Adrenal gland (tissue), 12 donors: Measurements from ENCODE around the gene PAM16. TPM values are rescaled to one million over a fixed set of nuclear protein-coding genes. Genes with fewer than 3 reads are reported as not detected.

Experiments used
- DNase-seq, 7 donors: peaks; one replicate each; pipeline ENCODE4 v3.0.0-alpha.2; 2019 to 2020
- H3K27ac ChIP-seq, 5 donors: fragments of 200-600 bp; sonication (generic) in 4 of 5; 1 replicate in 3 of 5; 2 replicates in 2 of 5; pipeline versions ENCODE4 v1.5.1 to v1.8.0; 2016 to 2020; ENCODE audit warnings: mild to moderate bottlenecking in 1 of 5
- H3K27me3 ChIP-seq: fragments of 200-600 bp; 2 replicates; pipeline ENCODE4 v1.8.0; 2021
- H3K36me3 ChIP-seq, 2 donors: fragments of 200-600 bp; replicated peaks in 1 of 2; 1 replicate in 1 of 2; 2 replicates in 1 of 2; pipeline versions ENCODE4 v1.5.1 to v1.8.0; 2018 to 2022
- H3K4me1 ChIP-seq, 2 donors: fragments of 200-600 bp; replicated peaks in 1 of 2; 1 replicate in 1 of 2; 2 replicates in 1 of 2; pipeline versions ENCODE4 v1.5.1 to v1.8.0; 2018 to 2021
- H3K4me3 ChIP-seq, 4 donors: fragments of 200-600 bp; sonication (generic) in 3 of 4; one replicate each; pipeline ENCODE4 v1.5.1; 2016 to 2018
- H3K9me3 ChIP-seq, 3 donors: fragments of 200-600 bp; sonication (generic) in 1 of 3; replicated peaks in 1 of 3; 1 replicate in 2 of 3; 2 replicates in 1 of 3; pipeline versions ENCODE4 v1.5.1 to v1.8.0; 2016 to 2021
- POLR2A ChIP-seq, 2 donors: fragments of 450-650 bp; IDR thresholded peaks; one replicate each; pipeline ENCODE4 v1.6.1; 2017; ENCODE audit warnings: antibody characterized with exemption in 2 of 2, mild to moderate bottlenecking in 2 of 2, moderate library complexity in 1 of 2
- WGBS, 4 donors: extraction: QIAGEN DNeasy Blood & Tissue Kit in 2 of 4; methylation state at CpG; one replicate each; pipeline versions ENCODE4 v1.1.5 to v1.1.7; 2013 to 2017; 5-methylcytosine and 5-hydroxymethylcytosine counted together
- intact Hi-C, 2 donors: fragments of 100-400 bp; cut with DNase I; formaldehyde crosslinking; loops; one replicate each; pipeline versions ENCODE4 v1.14.1 to v1.15.0; 2022 to 2023
- polyA plus RNA-seq, 3 donors: library from polyadenylated mRNA; stranded (reverse); fragments of 200-250 nt in 2 of 3; fragments of 350-450 nt in 1 of 3; fragmentation: Illumina TruSeq in 1 of 3; extraction: RNeasy Lipid Tissue Mini Kit (QIAGEN cat#74804) in 1 of 3; gene quantifications; one replicate each; pipeline ENCODE4 v1.2.3, GENCODE V29; 2013 to 2014
- total RNA-seq, 9 donors: library from RNA; depleted of rRNA in 4 of 9; stranded (reverse); fragments of >200 nt in 4 of 9; fragments of 120-200 nt in 1 of 9; fragmentation: NEBNext Ultra II Directional in 1 of 9; extraction: Animal tissue kit (Norgen Biotek cat#: 25700) in 1 of 9; gene quantifications; one replicate each; pipeline versions ENCODE4 v1.1.0 to v1.2.4, GENCODE V29; 2013 to 2023
- TF ChIP-seq, protein P1 (sequence below), 6 experiments: fragments of 450-650 bp in 4 of 6; fragments of 200-600 bp in 2 of 6; sonication (generic) in 1 of 6; IDR thresholded peaks; 1 replicate in 5 of 6; 2 replicates in 1 of 6; pipeline versions ENCODE4 v1.5.1 to v1.8.0; 2016 to 2021; ENCODE audit warnings: antibody characterized with exemption in 6 of 6, mild to moderate bottlenecking in 2 of 6, moderate library complexity in 1 of 6
- donor health status: healthy with polysubstance abuse.
- donor health status: Bipolar disorder and iron deficiency.
- donor health status: DM: yes; HTN: yes; CAD: no.
- donor health status: DM: no; HTN: no; CAD: no.
- donor health status: DM: no; HTN: no; CAD: no.
- donor health status: DM: yes; HTN: yes; CAD: no.

The PAM16 gene
- total and polyA plus RNA-seq, 12 donors, result 25.0 to 310 (median 55.3) TPM

DNA sequence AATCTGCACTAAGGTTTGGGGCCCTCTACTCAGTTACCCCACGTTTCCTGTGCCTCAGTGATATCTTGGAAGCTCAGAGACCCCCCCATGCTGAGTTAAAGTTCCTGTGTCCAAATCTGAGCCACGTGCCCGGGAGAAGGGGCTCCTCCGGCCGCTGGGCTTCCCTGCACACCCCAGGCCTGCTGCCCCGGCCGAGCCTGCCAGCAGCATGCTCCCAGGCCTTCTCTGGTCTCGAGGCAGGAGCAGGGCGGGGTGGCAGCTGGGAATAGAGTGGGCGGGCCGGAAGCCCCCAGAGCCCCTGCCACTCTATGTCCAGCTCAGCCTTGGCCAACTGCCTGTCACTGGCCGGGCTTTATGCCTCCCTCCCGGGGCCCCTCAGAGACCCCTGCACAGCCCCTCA is 14.9 kb upstream of the PAM16 start:
- 80 to 91% (median 86%) methylated on average over 2 to 13 of the region's 13 CpGs for WGBS, 4 donors
- Histone ChIP-seq H3K4me3 (no peak overlapping the region), H3K4me1 (peaks cover 7 to 17% of the 10 kb centered on the region in 2 donors), H3K27ac (no peak overlapping the region), H3K36me3 (peaks cover 0 to 9% of the 10 kb centered on the region in 2 donors), H3K9me3 (no peaks in the 10 kb centered on the region), H3K27me3 (no peaks in the 10 kb centered on the region)
- DNase-seq, result no peak
- intact Hi-C loops, result no loop called here
- no peak for TF ChIP-seq POLR2A (IDR thresholded peaks at IDR 0.05)
- TF ChIP-seq, protein P1, sequence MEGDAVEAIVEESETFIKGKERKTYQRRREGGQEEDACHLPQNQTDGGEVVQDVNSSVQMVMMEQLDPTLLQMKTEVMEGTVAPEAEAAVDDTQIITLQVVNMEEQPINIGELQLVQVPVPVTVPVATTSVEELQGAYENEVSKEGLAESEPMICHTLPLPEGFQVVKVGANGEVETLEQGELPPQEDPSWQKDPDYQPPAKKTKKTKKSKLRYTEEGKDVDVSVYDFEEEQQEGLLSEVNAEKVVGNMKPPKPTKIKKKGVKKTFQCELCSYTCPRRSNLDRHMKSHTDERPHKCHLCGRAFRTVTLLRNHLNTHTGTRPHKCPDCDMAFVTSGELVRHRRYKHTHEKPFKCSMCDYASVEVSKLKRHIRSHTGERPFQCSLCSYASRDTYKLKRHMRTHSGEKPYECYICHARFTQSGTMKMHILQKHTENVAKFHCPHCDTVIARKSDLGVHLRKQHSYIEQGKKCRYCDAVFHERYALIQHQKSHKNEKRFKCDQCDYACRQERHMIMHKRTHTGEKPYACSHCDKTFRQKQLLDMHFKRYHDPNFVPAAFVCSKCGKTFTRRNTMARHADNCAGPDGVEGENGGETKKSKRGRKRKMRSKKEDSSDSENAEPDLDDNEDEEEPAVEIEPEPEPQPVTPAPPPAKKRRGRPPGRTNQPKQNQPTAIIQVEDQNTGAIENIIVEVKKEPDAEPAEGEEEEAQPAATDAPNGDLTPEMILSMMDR (IDR thresholded peaks at IDR 0.05), result no peak

DNA sequence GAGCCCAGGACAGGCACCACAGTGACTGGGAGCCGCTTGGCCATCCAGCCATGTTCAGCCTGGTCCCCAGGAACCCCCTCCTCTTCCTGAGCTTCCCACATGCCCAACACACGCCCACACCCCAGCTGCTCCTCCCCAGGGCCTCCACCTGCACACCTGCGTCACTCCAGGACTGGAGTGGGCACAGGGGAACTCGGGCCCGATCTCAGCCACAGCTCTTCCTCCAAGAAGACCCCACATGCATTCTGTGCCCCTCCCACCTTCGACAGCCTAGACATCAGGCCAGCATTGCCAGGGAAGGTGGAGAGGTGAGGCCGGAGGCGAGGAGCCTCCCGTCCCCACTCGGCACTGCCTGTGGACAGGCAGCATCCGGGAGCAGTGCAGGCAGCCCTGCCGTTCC is 14.5 kb upstream of the PAM16 start:
- H3K36me3 ChIP-seq, result peaks cover 0 to 9% of the 10 kb centered on the region in 2 donors
- no peaks in the 10 kb centered on the region for H3K9me3 ChIP-seq
- H3K4me1 ChIP-seq, result peaks cover 7 to 13% of the 10 kb centered on the region in 2 donors
- intact Hi-C loops, result no loop called here
- no peaks in the 10 kb centered on the region for H3K27me3 ChIP-seq
- 91 to 96% (median 94%) methylated on average over 10 to 12 of the region's 12 CpGs for WGBS, 4 donors
- TF ChIP-seq POLR2A (IDR thresholded peaks at IDR 0.05), result no peak
- TF ChIP-seq, protein P1 (IDR thresholded peaks at IDR 0.05), result no peak
- H3K4me3 ChIP-seq, result no peak overlapping the region
- DNase-seq, result no peak
- H3K27ac ChIP-seq, result no peak overlapping the region

DNA sequence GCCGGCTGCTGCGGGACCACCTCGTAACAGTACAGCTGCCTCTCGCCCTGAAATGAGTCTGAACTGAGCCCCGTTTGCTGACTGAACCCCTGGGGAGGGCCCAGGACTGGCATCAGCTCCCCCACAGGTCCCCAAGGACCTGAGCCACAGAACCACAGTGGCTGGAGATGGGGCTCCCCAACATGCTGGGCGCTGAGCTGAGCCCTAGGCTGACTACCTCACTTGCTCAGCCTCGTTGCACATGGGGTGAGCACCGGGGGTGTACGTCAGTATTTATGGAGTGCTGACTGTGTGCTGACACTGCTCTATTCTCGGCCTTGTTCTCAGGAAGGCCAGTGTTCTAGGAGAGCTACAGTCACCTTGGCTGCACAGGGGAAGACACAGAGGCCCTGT is 13.9 kb upstream of the PAM16 start:
- 91 to 100% (median 94%) methylated on average over 4 to 10 of the region's 10 CpGs for WGBS, 4 donors
- Histone ChIP-seq H3K36me3 (peaks cover 0 to 9% of the 10 kb centered on the region in 2 donors), H3K4me3 (no peak overlapping the region), H3K27ac (no peak overlapping the region), H3K27me3 (no peaks in the 10 kb centered on the region), H3K9me3 (no peaks in the 10 kb centered on the region), H3K4me1 (peaks cover 7 to 8% of the 10 kb centered on the region in 2 donors)
- DNase-seq, result no peak
- intact Hi-C loops, result no loop called here
- TF ChIP-seq, protein P1 (IDR thresholded peaks at IDR 0.05), result no peak
- no peak for TF ChIP-seq POLR2A (IDR thresholded peaks at IDR 0.05)

DNA sequence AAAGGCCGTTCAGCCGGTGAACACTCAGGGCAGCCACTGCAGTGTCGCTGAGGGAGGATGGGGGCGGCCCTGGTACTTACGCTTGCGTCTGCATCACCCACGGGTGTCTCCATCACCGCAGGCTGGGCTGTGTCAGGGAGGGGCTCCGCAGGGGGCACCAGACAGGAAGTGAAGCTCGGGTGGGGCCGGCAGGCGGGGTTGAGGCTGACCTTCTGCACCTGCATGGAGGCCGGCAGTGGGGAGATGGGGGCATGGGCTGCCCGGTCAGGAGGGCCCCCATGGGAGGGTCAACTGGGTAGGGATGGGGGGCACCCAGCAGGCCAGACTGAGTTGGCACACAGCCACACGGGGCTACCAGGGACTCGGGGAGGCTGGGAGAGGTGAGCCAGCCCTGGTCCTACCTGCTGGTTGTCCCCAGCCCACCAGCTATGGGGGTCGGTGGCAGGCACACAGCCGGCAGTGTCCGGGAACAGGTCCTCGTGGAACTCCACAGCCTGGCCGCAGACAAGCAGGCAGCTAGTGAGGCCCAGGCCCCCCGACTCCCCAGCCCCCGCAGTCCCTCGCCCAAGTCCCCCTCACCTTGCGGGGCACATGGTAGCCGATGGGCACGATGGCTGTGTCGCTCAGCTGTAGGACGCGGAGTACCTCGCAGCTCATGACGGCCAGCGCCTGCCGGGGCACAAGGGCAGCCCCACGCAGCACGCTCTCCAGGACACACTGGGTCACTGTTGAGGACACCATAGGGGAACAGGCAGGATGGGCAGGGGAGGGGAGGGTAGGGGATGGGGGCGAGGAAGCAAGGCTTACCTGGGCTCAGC is 13.3 kb upstream of the PAM16 start:
- H3K27me3 ChIP-seq, result no peaks in the 10 kb centered on the region
- WGBS, 4 donors, result 86 to 94% (median 91%) methylated on average over 19 to 37 of the region's 37 CpGs

More for the DNA sequence above, 13.3 kb upstream of the PAM16 start:
- Histone ChIP-seq H3K9me3 (no peaks in the 10 kb centered on the region), H3K36me3 (peaks cover 0 to 9% of the 10 kb centered on the region in 2 donors), H3K4me1 (peaks cover 7 to 8% of the 10 kb centered on the region in 2 donors), H3K27ac (no peak overlapping the region), H3K4me3 (no peak overlapping the region)
- TF ChIP-seq, protein P1 (IDR thresholded peaks at IDR 0.05), result no peak
- TF ChIP-seq POLR2A (IDR thresholded peaks at IDR 0.05), result no peak
- no peak for DNase-seq
- intact Hi-C loops, result no loop called here
